Vagina (tissue), 2 donors: ENCODE data around the gene CALML5. TPM values are rescaled to one million over a fixed set of nuclear protein-coding genes. Genes with fewer than 3 reads are reported as not detected.

Experiments used
- DNase-seq, 2 donors: peaks; one replicate each; pipeline ENCODE4 v3.0.0-alpha.2; 2017; ENCODE audit errors: extremely low spot score in 2 of 2
- H3K27ac ChIP-seq: fragments of 200-600 bp; sonication (generic); one replicate; pipeline ENCODE4 v1.5.1; 2019
- H3K27me3 ChIP-seq: fragments of 200-600 bp; sonication (generic); one replicate; pipeline ENCODE4 v1.5.1; 2019
- H3K36me3 ChIP-seq, 2 donors: fragments of 200-600 bp; sonication (generic); one replicate each; pipeline ENCODE4 v1.5.1; 2017 to 2019
- H3K4me1 ChIP-seq: fragments of 200-600 bp; sonication (generic); one replicate; pipeline ENCODE4 v1.5.1; 2019
- H3K4me3 ChIP-seq, 2 donors: fragments of 200-600 bp; sonication (generic); 1 replicate in 1 of 2; 2 replicates in 1 of 2; pipeline ENCODE4 v1.5.1; 2016 to 2019
- H3K9me3 ChIP-seq: fragments of 200-600 bp; sonication (generic); one replicate; pipeline ENCODE4 v1.5.1; 2019
- POLR2A ChIP-seq, 2 donors: fragments of 450-650 bp; IDR thresholded peaks; one replicate each; pipeline ENCODE4 v1.6.1; 2017; ENCODE audit warnings: antibody characterized with exemption in 2 of 2, mild to moderate bottlenecking in 2 of 2, moderate library complexity in 2 of 2
- POLR2AphosphoS5 ChIP-seq, 2 donors: sonication (generic); formaldehyde crosslinking; IDR thresholded peaks; one replicate each; pipeline ENCODE4 v1.9.0; 2017; ENCODE audit warnings: antibody characterized with exemption in 2 of 2, mild to moderate bottlenecking in 2 of 2, low read depth in 1 of 2; ENCODE audit not compliant: insufficient read depth in 1 of 2
- intact Hi-C: fragments of 100-400 bp; cut with DNase I; formaldehyde crosslinking; loops from one replicate; pipeline ENCODE4 v1.15.1; 2023
- total RNA-seq: library from RNA; depleted of rRNA; stranded (reverse); fragments of >200 nt; gene quantifications from one replicate; pipeline ENCODE4 v1.2.3, GENCODE V29; 2016
- TF ChIP-seq, protein P1 (sequence below), 3 experiments: fragments of 450-650 bp in 2 of 3; fragments of 200-600 bp in 1 of 3; sonication (generic) in 1 of 3; IDR thresholded peaks; one replicate each; pipeline ENCODE4 v1.5.1; 2017 to 2019; ENCODE audit warnings: antibody characterized with exemption in 3 of 3, mild to moderate bottlenecking in 2 of 3, moderate library complexity in 2 of 3

Gene CALML5
- total RNA-seq, 1 donor from 2014 or later = 102 TPM

DNA sequence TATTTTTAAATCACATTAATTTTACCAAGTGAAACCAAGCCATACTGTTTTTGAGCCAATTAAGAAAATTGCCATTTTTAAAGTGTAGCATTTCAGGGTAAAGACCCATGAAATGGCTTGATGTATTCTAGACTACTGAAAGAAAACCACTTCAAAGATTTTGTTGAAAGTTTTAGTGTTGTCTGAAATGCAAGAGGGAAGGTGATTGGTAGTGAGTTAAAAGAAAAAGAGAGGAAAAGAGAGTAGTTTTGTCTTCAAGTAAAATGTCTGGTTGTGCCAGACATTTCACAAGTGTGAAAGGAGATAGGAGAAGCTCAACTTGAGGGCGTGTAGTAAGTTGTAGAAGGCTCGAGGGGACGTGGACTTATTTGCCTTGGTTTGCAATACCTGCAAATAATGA, 41.6 kb downstream of the CALML5 start:
- peaks cover 0 to 57% of the 10 kb centered on the region in 2 donors for H3K36me3 ChIP-seq
- DNase-seq = no peak
- H3K9me3 ChIP-seq = no peaks in the 10 kb centered on the region
- TF ChIP-seq POLR2A (IDR thresholded peaks at IDR 0.05) = no peak
- TF ChIP-seq POLR2AphosphoS5 (IDR thresholded peaks at IDR 0.05; ENCODE audit: insufficient read depth in 1 of 2, low read depth in 1 of 2) = no peak
- TF ChIP-seq, protein P1, sequence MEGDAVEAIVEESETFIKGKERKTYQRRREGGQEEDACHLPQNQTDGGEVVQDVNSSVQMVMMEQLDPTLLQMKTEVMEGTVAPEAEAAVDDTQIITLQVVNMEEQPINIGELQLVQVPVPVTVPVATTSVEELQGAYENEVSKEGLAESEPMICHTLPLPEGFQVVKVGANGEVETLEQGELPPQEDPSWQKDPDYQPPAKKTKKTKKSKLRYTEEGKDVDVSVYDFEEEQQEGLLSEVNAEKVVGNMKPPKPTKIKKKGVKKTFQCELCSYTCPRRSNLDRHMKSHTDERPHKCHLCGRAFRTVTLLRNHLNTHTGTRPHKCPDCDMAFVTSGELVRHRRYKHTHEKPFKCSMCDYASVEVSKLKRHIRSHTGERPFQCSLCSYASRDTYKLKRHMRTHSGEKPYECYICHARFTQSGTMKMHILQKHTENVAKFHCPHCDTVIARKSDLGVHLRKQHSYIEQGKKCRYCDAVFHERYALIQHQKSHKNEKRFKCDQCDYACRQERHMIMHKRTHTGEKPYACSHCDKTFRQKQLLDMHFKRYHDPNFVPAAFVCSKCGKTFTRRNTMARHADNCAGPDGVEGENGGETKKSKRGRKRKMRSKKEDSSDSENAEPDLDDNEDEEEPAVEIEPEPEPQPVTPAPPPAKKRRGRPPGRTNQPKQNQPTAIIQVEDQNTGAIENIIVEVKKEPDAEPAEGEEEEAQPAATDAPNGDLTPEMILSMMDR (IDR thresholded peaks at IDR 0.05) = no peak
- no peak overlapping the region for H3K4me3 ChIP-seq
- H3K27ac ChIP-seq = no peak overlapping the region
- H3K4me1 ChIP-seq = peaks cover 15% of the 10 kb centered on the region
- H3K27me3 ChIP-seq = no peaks in the 10 kb centered on the region
- intact Hi-C loops = no loop called here

DNA sequence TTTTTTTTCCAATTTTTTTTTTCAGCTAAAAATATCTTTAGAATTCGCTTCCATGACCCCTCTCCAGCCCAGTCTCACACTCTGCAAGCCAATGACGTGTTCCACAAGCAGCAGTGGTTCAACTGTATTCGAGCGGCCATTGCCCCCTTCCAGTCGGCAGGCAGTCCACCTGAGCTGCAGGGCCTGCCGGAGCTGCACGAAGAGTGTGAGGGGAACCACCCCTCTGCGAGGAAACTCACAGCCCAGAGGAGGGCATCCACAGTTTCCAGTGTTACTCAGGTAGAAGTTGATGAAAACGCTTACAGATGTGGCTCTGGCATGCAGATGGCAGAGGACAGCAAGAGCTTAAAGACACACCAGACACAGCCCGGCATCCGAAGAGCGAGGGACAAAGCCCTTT, 42.8 kb downstream of the CALML5 start:
- Histone ChIP-seq H3K36me3 (peaks cover 0 to 62% of the 10 kb centered on the region in 2 donors), H3K4me3 (no peak overlapping the region), H3K27ac (no peak overlapping the region), H3K27me3 (no peaks in the 10 kb centered on the region), H3K9me3 (no peaks in the 10 kb centered on the region), H3K4me1 (peaks cover 3% of the 10 kb centered on the region)
- no peak for TF ChIP-seq POLR2AphosphoS5 (IDR thresholded peaks at IDR 0.05; ENCODE audit: insufficient read depth in 1 of 2, low read depth in 1 of 2)
- no peak for TF ChIP-seq POLR2A (IDR thresholded peaks at IDR 0.05)
- TF ChIP-seq, protein P1 (IDR thresholded peaks at IDR 0.05) = no peak
- DNase-seq = no peak
- intact Hi-C loops = no loop called here

DNA sequence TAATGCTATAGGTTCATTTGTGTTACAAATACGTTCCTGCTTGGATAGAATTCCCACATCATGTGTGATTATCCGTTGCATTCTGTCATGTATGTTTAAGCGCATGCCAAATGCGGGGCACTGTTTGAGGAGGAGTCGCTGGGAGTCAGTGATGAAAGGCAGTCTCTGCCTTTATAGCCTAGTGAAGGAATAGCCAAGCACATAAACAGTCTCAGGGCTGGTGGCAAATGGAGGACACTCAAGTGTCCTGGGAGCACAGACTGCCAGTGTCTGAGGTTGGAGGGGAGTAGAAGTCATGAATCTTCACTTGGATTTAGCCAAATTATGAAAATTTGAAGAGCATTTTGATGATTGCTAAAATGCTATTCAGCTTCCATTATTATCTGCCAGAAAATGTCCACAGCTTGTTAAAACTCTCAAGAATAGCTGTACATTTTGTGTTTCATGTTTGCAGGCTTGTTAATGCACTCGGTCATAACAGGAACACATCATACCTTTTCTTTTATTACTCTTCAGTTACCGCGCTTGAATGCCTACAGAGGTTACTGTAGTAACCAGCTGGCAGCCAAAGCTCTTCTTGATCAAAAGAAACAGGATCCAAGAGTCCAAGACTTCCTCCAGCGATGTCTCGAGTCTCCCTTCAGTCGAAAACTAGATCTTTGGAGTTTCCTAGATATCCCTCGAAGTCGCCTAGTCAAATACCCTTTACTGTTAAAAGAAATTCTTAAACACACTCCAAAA, 45.5 kb downstream of the CALML5 start:
- Histone ChIP-seq H3K4me1 (peaks cover 9% of the 10 kb centered on the region), H3K36me3 (peaks cover 0 to 60% of the 10 kb centered on the region in 2 donors), H3K27me3 (no peaks in the 10 kb centered on the region), H3K27ac (no peak overlapping the region), H3K9me3 (no peaks in the 10 kb centered on the region), H3K4me3 (no peak overlapping the region)
- no peak for TF ChIP-seq POLR2AphosphoS5 (IDR thresholded peaks at IDR 0.05; ENCODE audit: insufficient read depth in 1 of 2, low read depth in 1 of 2)
- intact Hi-C loops = no loop called here
- DNase-seq = no peak

DNA sequence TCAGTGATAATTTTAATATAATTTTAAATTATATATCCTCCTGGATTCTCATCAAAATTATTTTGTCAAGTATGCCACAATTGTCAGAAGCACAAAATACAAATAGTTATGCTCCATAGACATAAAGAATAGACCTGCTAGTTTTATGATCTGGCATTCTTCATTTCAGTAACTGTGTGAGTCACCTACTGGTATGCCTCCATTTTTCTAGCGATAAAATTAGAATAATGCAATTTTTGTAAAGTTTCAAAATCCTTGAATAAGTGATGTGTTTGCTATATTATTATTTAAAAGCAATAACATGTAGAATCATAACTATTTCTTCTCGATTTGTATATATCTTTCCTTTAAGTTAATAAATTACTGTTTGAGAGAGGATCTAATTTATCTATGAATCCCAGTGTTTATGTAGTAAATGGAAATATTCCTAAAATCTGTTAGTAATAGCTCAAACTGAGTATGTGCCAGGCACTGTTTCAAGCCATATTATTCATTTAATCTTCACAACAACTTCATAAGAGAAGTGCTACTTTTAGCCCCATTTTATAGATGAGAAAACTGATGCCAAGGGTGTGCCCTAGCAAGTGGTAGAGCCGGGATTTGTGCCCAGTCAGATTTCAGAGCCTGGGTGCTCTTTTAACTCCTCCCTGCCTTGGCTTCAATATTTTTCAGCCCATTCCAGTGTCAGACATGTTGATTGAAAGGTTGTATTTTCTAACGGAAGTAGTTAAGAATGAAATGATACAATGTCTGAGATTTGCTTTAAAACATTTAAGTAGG, 48.6 kb downstream of the CALML5 start:
- H3K27me3 ChIP-seq = no peaks in the 10 kb centered on the region
- no peak for DNase-seq
- H3K4me3 ChIP-seq = peak overlapping the region in 1 of 2 donors; percentile 22
- H3K4me1 ChIP-seq = peaks cover 15% of the 10 kb centered on the region
- H3K9me3 ChIP-seq = no peaks in the 10 kb centered on the region
- H3K36me3 ChIP-seq = peaks cover 0 to 34% of the 10 kb centered on the region in 2 donors
- peak overlapping the region; percentile 29 for H3K27ac ChIP-seq
- no peak for TF ChIP-seq POLR2AphosphoS5 (IDR thresholded peaks at IDR 0.05; ENCODE audit: insufficient read depth in 1 of 2, low read depth in 1 of 2)
- TF ChIP-seq, protein P1 (IDR thresholded peaks at IDR 0.05) = no peak
- no peak for TF ChIP-seq POLR2A (IDR thresholded peaks at IDR 0.05)
- intact Hi-C loops = no loop called here

DNA sequence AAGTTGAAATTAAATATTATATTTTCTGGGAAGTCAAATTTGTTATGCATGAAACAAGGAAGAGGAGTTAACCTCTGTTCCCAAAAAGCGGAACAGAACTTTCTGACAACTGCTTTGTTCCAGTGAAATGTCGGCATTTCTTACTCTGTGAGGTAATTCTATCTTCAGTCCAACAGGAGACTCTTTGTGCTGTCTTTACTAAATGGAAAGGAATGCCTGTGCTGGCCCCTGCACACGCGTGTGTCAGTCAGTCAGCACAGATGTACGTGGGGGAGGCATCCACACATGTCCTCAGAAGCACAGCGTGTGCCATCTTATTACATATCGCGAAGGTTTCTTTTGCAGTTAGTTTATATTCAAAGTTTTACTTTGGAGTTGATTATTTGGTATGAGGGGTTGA, 49.5 kb downstream of the CALML5 start:
- peak overlapping the region; percentile 19 to 56 for H3K4me3 ChIP-seq
- no peaks in the 10 kb centered on the region for H3K9me3 ChIP-seq
- peak overlapping the region; percentile 81 for H3K27ac ChIP-seq
- intact Hi-C loops = loop anchor here (10.0 kb wide), 1 partner anchor 85 kb away; no protein-coding TSS in a partner anchor
- H3K36me3 ChIP-seq = peaks cover 0 to 25% of the 10 kb centered on the region in 2 donors
- no peak for DNase-seq
- peak in 1 of 2 donors; percentile 61 for TF ChIP-seq POLR2AphosphoS5 (IDR thresholded peaks at IDR 0.05; ENCODE audit: insufficient read depth in 1 of 2, low read depth in 1 of 2)
- TF ChIP-seq, protein P1 (IDR thresholded peaks at IDR 0.05) = no peak
- peaks cover 16% of the 10 kb centered on the region for H3K4me1 ChIP-seq
- no peaks in the 10 kb centered on the region for H3K27me3 ChIP-seq
